HG02678 (cell line): ENCODE measurements around the gene ATP5PB.
A peak's percentile ranks its signal among the peaks of the same experiment; 100 is the strongest.

Source experiments
- ATAC-seq: cut with Tn5 transposase; IDR thresholded peaks from one replicate; pipeline ENCODE4 v1.9.1; 2021; ENCODE audit warnings: mild to moderate bottlenecking, moderate library complexity; ENCODE audit not compliant: unreplicated experiment

Gene ATP5PB, protein sequence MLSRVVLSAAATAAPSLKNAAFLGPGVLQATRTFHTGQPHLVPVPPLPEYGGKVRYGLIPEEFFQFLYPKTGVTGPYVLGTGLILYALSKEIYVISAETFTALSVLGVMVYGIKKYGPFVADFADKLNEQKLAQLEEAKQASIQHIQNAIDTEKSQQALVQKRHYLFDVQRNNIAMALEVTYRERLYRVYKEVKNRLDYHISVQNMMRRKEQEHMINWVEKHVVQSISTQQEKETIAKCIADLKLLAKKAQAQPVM

GRCh38 chr1:111448918-111449702, at the start of gene ATP5PB, which contains the start of gene WDR77:
Gene ATP5PB (plus strand): TSS chr1:111449464. CDS start chr1:111449542, 78 bp downstream.
Gene WDR77 (minus strand): TSS chr1:111449256. CDS start chr1:111449169, 87 bp downstream.
- ATAC-seq: peak; percentile 95

DNA sequence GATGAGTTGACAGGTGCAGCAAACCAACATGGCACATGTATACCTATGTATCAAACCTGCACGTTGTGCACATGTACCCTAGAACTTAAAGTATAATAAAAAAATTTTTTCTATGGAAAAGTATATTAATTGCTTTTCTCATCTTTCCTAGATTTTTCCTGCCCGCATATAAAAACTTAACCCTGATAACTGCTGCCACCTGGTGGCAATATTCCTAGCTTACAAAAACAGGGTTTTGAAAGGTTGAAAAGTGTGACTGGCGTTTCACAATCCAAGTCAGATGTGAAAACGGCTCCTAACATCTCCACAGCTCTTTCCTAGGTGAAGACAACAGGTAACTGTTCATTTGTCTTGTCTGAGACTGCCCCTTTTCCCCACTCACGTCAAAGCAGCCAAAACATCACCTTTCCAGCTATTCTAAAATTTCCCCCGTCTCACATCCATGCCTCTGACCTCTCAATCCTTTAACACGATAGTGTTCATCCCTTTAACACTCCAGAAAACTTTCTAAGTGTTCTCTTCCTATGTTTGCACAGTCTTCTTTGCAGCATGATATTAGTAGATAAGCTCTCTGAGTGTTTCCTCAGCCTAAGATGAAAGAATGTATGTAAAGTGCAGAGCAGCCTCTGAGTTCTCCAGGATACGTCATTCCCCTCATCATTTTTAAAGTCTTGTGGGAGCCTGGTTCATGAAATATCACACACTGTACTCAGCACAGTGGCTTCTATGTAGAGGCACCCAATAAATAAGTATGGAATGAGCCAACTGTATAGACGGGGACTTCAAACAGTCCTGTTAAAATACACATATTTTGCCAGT, 49.3 kb upstream of the ATP5PB start:
- ATAC-seq: no peak

DNA sequence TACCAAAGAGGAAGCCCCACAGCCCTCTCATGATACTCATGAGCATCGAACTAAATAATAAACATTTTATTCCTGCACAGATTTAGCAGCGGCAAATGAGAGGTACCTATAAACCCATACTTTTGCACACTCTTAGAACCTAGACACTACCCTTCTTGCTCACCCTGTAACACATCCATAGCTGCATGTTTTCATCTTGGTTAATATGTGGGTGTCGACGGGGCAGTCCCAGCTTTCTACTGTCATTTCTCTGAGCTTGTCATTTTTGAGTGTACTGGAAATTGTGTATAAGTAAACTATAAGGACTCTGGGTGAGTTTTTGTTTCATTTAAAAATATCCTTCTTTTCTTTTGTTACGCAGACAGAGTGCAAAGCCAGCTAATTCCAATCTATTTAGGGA, 47.2 kb upstream of the ATP5PB start:
- ATAC-seq: no peak

DNA sequence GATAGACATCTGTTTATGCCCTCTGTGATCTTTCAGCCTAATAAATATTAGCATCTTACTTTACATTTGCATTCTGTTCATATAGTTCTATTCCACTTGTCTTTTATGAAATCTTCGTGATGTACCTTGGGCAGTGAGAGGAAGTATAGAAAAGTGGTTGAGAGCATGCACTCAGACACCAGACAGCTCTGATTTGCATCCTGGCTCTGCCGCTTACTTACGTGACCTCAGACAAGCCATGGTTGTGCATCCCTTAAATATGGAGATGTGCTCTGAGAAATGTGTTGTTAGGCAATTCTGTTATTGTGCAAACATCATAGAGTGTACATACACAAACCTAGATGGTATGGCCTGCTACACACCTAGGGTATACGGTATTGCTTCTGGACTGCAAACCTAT, 44.7 kb upstream of the ATP5PB start:
- ATAC-seq: no peak

DNA sequence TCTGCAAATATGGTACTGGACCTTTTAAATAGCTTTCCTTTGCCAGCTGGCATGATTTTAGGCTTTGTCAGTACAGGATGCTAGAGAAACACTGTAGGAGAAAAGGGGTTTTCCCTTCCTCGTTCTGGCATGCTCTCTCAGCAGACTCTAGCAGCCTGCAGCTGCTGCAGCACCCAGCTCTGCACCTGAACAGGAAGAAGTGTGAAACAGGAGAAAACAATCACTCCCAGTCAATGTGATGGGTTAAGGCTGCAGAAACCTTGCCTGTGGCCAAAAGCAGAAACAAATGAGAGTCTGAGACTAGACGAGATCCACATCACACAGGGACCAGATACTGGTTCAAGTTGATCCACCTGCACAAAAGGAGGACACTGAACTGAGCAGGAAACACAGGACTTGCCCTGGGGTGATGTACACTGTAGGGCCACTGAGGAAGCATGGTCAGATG, 42.9 kb upstream of the ATP5PB start:
- peak; percentile 95 for ATAC-seq

GRCh38 chr1:111407301-111407700, 42.0 kb upstream of the ATP5PB start:
- no peak for ATAC-seq

GRCh38 chr1:111412839-111413238, 36.4 kb upstream of the ATP5PB start:
- no peak for ATAC-seq

- no peak for ATAC-seq
Observed at GRCh38 chr1:111414756-111415155, 34.5 kb upstream of the ATP5PB start.

DNA sequence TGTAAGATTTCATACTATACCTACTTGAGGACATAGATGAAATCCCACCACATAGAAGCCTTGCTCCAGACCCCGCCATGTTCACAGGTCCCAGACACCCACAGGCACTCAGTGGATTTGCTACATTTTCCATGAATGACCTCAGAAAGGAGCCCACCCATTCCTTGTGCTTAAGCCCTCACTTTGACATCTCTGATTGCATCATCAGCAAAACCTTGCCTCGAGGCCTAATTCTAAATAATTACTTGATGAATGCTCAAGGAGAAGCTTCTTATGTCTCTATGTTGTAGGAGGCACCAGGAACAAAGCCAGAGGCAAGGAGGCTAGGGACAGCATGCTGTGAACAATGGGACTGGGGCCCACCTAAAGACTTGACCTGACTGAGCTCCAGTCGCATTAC, 33.8 kb upstream of the ATP5PB start:
- no peak for ATAC-seq

GRCh38 chr1:111417755-111418154, 31.5 kb upstream of the ATP5PB start:
- ATAC-seq: no peak

DNA sequence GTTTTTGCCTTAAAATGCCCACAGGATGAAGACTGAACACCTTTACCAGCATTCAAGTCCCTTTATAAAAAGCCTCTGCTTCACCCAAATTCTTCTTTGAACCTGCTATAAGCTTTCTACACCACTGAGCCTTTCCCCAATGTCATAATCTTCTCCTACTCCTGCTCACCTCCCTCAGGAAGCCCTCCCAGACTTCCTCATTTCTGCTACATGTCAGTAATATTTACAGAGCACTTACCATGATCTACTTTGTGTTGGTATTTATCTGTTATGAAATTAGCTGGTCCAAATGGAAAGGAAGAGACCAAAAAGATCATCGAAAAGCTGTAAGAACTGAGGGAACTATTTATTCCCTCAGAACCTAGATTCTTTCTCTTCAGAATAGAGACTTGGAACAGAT, 30.2 kb upstream of the ATP5PB start:
- no peak for ATAC-seq

GRCh38 chr1:111420377-111420776, 28.9 kb upstream of the ATP5PB start:
- no peak for ATAC-seq

DNA sequence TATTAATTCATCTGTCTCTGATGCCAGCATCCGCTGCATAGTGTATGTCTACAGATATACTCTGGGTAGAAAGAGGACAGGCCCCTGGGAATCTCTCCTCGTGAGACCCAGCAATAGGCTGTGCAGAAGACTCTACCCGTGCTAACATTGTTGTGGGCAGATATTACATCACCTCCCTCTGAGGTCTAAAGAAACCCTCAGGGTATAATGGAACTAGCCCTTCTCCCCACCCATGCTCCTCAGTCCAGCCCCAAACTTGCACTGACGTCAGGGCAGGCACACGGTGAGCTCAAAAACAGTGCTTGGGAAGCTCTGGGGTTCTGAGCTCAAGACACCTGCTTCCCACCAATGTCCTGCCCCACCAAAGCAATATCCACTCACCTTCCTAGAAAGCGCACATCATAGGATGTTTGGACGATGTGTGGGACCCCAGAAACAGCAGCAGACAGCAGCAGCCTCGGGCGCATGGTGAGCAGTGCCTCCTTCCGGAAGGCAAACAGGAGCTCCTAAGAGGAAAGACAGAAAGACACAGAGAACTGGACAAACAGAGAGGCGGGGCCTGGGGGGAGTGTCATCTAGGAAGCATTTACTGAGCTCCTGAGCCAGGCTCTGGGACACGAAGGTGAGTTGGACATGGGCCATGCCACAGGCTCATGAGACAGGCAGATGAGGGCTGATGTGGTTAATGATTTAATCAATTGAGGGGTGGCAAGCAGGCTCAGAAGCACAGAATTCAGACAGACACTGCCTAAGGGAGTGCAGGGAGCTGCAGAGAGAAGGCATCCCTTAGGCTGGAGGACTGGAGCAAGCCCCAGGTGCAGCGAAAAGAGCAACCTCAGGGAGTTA, 26.5 kb upstream of the ATP5PB start:
- ATAC-seq: no peak

GRCh38 chr1:111424281-111424680, 25.0 kb upstream of the ATP5PB start:
- ATAC-seq: no peak

DNA sequence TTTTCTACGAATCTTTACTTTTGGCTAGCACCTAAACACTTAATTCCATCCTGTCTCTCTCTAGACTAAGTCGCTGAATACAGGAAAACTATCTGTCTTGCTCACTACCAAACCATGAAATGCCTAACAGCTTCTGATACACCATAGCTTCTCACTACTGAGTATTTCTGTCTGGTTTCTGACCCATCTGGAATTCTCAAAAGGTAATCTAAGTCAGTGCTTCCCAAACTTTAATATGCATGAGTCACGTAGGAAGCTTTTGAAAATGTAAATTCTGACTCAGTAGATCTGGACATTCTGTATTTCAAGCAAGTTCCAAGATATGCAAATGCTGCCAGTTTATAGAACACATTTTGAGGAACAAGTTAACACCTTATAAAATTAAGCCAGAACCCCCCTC, 12.5 kb upstream of the ATP5PB start:
- no peak for ATAC-seq

- no peak for ATAC-seq
Observed at GRCh38 chr1:111439461-111440351, 9.6 kb upstream of the ATP5PB start.

- no peak for ATAC-seq
Observed at GRCh38 chr1:111441573-111442192, 7.6 kb upstream of the ATP5PB start.

GRCh38 chr1:111442457-111442856, 6.8 kb upstream of the ATP5PB start:
- ATAC-seq: no peak

DNA sequence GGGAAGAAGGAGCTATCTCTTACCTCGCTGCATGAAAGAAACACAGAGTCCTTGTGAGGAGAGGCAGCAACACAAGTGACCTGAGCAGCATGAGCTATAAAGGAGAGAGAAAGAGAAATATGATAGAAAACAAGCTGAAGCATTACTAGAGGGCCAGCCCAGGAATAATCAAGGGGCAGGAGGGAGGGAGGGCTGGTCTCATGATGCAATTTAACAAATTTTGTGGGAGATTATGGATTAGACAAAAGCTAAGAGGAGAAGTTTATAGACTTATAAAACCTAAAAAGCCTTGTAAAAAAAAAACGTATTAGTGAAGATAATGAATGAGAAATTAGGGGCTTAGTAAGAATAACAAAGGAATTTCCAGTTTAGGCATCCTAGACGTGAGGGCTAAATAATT, 5.2 kb upstream of the ATP5PB start:
- ATAC-seq: no peak
